Heart left ventricle (tissue), 13 donors: ENCODE data around the gene NEURL3.

Source experiments
- CTCF ChIP-seq, 12 donors: fragments of 200-600 bp; sonication (generic) in 4 of 12; IDR thresholded peaks; one replicate each; pipeline versions ENCODE4 v1.5.0 to v1.8.0; 2018 to 2022; ENCODE audit warnings: antibody characterized with exemption in 12 of 12, mild to moderate bottlenecking in 5 of 12
- POLR2A ChIP-seq, 2 donors: fragments of 450-650 bp; IDR thresholded peaks; one replicate each; pipeline ENCODE4 v1.6.1; 2017; ENCODE audit warnings: antibody characterized with exemption in 2 of 2, mild to moderate bottlenecking in 2 of 2, moderate library complexity in 2 of 2
- donor health status: ischemic (EF 13 %, LVEDD 7.1; RV severe dilation, severe dysfunction).
- donor health status: DM: no; HTN: yes; CAD: no.
- donor health status: DM: no; HTN: no; CAD: no.
- donor health status: ischemic (EF 25% LVEDD 6.9; RV normal size, moderate dysfunction).
- donor health status: ischemic (EF 25% LVEDD 5.7; RV mildly dilated, moderate dysfunction).
- donor health status: ischemic (EF 35%, LVEDD 5.7; RV mildly dilated, moderate dysfunction).
- donor health status: nonischemic (EF 11% LVEDD 7.7; RV severe dilation, severe dysfunction).
- donor health status: DM: yes; HTN: yes; CAD: no.
- donor health status: PGD.
- donor health status: ischemic (EF 29% LVEDD 5.4; RV normal size, mild dysfunction).
- donor health status: nonischemic (EF 23%, LVEDD 6.1; RV moderate dilation, normal function).

GRCh38 chr2:96493072-96493471, 12.1 kb downstream of the NEURL3 start:
- TF ChIP-seq CTCF (IDR thresholded peaks at IDR 0.05) (no peak), POLR2A (IDR thresholded peaks at IDR 0.05) (no peak)
